A673 (cell line): ENCODE results near the gene MYL12A. TPM values are rescaled to one million over a fixed set of nuclear protein-coding genes. Genes with fewer than 3 reads are reported as not detected.
"Not testable (repeated sequence)": the region's sequence is repeated elsewhere in the genome, so short reads cannot be mapped to it uniquely, and the experiment has no call there.

Source experiments
- BruUV-seq: library from RNA; stranded (reverse); fragments of 400-500 nt; replicated peaks from 2 replicates; lab custom pipeline; 2021; lab: Mats Ljungman, UMichigan
- CTCF ChIA-PET: fragments of 300-600 bp; sonication (Branson Sonifier 250); formaldehyde crosslinking; loops from one replicate; lab custom pipeline; 2022; ENCODE audit warnings: antibody characterized with exemption; lab: Charles Lee
- POLR2A ChIA-PET: fragments of 300-600 bp; sonication (Branson Sonifier 250); formaldehyde crosslinking; loops from one replicate; lab custom pipeline; 2022; ENCODE audit warnings: antibody characterized with exemption; ENCODE audit not compliant: low non-redundant PET; lab: Charles Lee
- DNase-seq: peaks from one replicate; pipeline ENCODE4 v3.0.0-alpha.2; 2015; ENCODE audit warnings: low spot score
- H3K27ac ChIP-seq: fragments of 200-600 bp; sonication (generic); 2 replicates; pipeline ENCODE4 v1.5.1; 2016; ENCODE audit warnings: mixed run types, low read depth, mild to moderate bottlenecking, mixed read lengths, antibody characterized with exemption, low read length; ENCODE audit not compliant: poor library complexity, severe bottlenecking
- H3K27me3 ChIP-seq: fragments of 200-600 bp; sonication (generic); replicated peaks from 2 replicates; pipeline ENCODE4 v1.6.1; 2017; ENCODE audit warnings: mixed run types, low read depth, mild to moderate bottlenecking, mixed read lengths, antibody characterized with exemption, low read length; ENCODE audit not compliant: insufficient read depth, poor library complexity
- H3K36me3 ChIP-seq: fragments of 200-600 bp; sonication (generic); 2 replicates; pipeline ENCODE4 v1.6.1; 2016; ENCODE audit warnings: mixed run types, mild to moderate bottlenecking, mixed read lengths, antibody characterized with exemption, low read length; ENCODE audit not compliant: insufficient read depth, poor library complexity, severe bottlenecking
- H3K4me1 ChIP-seq: fragments of 200-600 bp; sonication (generic); 2 replicates; pipeline ENCODE4 v1.6.1; 2017; ENCODE audit warnings: mixed run types, mild to moderate bottlenecking, mixed read lengths, antibody characterized with exemption, low read length; ENCODE audit not compliant: insufficient read depth, poor library complexity, severe bottlenecking
- H3K4me3 ChIP-seq: fragments of 200-600 bp; sonication (generic); 2 replicates; pipeline ENCODE4 v1.5.1; 2016; ENCODE audit warnings: low read depth, mixed run types, mild to moderate bottlenecking, mixed read lengths, low read length; ENCODE audit not compliant: poor library complexity, severe bottlenecking
- H3K9me3 ChIP-seq: fragments of 200-600 bp; sonication (generic); 2 replicates; pipeline ENCODE4 v1.6.1; 2016; ENCODE audit warnings: mixed run types, low read depth, mild to moderate bottlenecking, mixed read lengths, antibody characterized with exemption, low read length; ENCODE audit not compliant: poor library complexity, severe bottlenecking
- EZH2 ChIP-seq: fragments of 200-600 bp; sonication (generic); IDR thresholded peaks from 2 replicates; pipeline ENCODE4 v1.6.1; 2017; ENCODE audit warnings: borderline replicate concordance, low read depth, mild to moderate bottlenecking, mixed read lengths, antibody characterized with exemption, low read length; ENCODE audit not compliant: poor library complexity, severe bottlenecking
- intact Hi-C: fragments of 100-400 bp; cut with micrococcal nuclease; formaldehyde crosslinking; loops from one replicate; pipeline ENCODE4 v1.10.0; 2022; ENCODE audit not compliant: unreplicated experiment
- total RNA-seq: library from RNA; stranded (reverse); gene quantifications from 2 replicates; pipeline ENCODE4 v1.2.3, GENCODE V29; 2021
- TF ChIP-seq, protein P1 (sequence below): fragments of 300-800, 200-600 bp; sonication (generic); conservative IDR thresholded peaks from 2 replicates; pipeline ENCODE4 v1.5.1; 2017; ENCODE audit warnings: low read depth, mild to moderate bottlenecking, antibody characterized with exemption, low read length, moderate library complexity, mixed read lengths

Gene MYL12A
- total RNA-seq, 1 experiment from 2014 or later: 357 TPM

DNA sequence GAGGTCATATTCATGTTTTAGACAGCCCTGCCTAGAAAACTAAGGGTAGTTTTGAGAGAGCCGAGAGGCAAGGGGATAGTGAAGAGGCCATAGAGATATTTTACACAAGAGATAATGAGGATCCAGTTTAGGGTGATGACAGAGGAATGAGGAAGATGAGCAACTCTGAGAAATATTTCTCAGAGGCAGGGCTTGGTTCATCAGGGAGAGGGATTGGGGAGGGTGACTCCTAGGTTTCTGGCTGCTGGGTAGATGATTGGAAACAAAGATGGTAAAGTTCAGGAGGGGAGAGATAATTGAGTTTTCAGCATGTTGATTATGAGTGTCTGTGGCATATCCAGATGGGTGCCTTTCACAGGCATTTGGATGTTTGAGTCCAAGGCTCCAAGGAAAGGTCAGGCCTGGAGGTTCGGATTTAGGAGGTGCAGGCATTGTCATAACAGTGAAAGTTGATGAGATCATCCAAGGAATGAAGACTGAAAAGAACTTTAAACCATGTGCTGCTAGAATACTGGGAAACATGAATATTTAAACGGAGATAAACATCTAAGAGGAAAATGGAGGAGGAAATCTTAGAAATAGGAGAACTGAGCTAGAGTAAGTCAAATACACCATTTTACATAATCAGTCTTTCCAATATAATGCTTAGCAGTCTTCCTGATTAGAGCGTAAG lies 21.8 kb downstream of the MYL12A start:
- no TSS peak for BruUV-seq
- Histone ChIP-seq H3K27ac (peak overlapping the region; percentile 49), H3K36me3 (peaks cover 20% of the 10 kb centered on the region), H3K4me1 (peaks cover 46% of the 10 kb centered on the region), H3K27me3 (no peaks in the 10 kb centered on the region), H3K4me3 (no peak overlapping the region), H3K9me3 (no peaks in the 10 kb centered on the region)
- intact Hi-C loops: no loop called here
- POLR2A ChIA-PET: interaction anchor here (0.5 kb wide), 1 partner anchor 447 kb away, joined by 3 read pairs; no protein-coding TSS in a partner anchor
- DNase-seq: no peak
- TF ChIP-seq, protein P1, sequence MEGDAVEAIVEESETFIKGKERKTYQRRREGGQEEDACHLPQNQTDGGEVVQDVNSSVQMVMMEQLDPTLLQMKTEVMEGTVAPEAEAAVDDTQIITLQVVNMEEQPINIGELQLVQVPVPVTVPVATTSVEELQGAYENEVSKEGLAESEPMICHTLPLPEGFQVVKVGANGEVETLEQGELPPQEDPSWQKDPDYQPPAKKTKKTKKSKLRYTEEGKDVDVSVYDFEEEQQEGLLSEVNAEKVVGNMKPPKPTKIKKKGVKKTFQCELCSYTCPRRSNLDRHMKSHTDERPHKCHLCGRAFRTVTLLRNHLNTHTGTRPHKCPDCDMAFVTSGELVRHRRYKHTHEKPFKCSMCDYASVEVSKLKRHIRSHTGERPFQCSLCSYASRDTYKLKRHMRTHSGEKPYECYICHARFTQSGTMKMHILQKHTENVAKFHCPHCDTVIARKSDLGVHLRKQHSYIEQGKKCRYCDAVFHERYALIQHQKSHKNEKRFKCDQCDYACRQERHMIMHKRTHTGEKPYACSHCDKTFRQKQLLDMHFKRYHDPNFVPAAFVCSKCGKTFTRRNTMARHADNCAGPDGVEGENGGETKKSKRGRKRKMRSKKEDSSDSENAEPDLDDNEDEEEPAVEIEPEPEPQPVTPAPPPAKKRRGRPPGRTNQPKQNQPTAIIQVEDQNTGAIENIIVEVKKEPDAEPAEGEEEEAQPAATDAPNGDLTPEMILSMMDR: no peak
- no peak for TF ChIP-seq EZH2
- CTCF ChIA-PET: no interaction called here

DNA sequence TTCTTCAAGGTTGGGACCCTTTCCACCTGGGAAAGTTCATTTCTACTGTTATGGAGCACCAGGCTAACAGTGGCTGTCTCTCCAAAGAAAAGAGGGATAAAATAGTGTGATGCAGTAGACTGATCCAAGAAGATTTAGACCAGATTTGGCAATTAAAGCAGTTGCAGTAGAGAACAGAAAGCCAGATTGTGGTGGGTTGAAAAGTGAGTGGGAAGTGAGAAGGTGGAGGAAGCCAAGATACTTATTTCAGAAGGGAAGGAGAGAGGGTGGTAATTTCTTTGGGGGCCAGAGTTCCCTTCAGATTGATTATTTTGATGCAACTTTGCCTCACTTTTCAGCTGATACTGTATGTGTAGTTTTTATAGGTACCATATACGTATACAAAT lies 22.3 kb downstream of the MYL12A start:
- CTCF ChIA-PET: no interaction called here
- Histone ChIP-seq H3K4me3 (no peak overlapping the region), H3K4me1 (peaks cover 40% of the 10 kb centered on the region), H3K36me3 (peaks cover 25% of the 10 kb centered on the region), H3K27ac (peak overlapping the region; percentile 49), H3K9me3 (no peaks in the 10 kb centered on the region), H3K27me3 (no peaks in the 10 kb centered on the region)
- TF ChIP-seq, protein P1: no peak
- no peak for TF ChIP-seq EZH2
- POLR2A ChIA-PET: no interaction called here
- intact Hi-C loops: no loop called here
- no TSS peak for BruUV-seq
- no peak for DNase-seq

DNA sequence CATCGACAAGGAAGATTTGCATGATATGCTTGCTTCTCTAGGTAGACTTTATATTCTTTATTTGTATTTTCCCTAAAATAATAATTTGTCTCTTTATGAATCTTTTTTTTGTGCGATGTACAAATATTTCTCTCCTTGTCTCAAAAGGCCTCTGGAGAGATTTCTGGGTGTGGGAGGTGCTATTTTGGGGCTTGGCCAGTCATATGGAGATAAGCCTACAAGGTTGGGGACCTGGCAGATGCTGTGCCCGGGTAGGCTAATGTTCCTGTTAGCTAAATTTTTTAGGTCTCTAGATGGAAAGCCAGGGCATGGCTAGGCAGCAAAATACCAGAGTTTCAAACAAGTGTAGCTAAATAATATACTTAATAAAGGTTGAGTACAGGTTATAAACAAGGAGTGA lies 25.4 kb downstream of the MYL12A start:
- ChIA-PET POLR2A (no interaction called here), CTCF (no interaction called here)
- Histone ChIP-seq H3K27ac (no peak overlapping the region), H3K27me3 (no peaks in the 10 kb centered on the region), H3K36me3 (peaks cover 53% of the 10 kb centered on the region), H3K9me3 (no peaks in the 10 kb centered on the region), H3K4me1 (peaks cover 17% of the 10 kb centered on the region), H3K4me3 (no peak overlapping the region)
- BruUV-seq: no TSS peak
- DNase-seq: no peak
- intact Hi-C loops: no loop called here
- TF ChIP-seq EZH2: no peak
- TF ChIP-seq, protein P1: no peak

DNA sequence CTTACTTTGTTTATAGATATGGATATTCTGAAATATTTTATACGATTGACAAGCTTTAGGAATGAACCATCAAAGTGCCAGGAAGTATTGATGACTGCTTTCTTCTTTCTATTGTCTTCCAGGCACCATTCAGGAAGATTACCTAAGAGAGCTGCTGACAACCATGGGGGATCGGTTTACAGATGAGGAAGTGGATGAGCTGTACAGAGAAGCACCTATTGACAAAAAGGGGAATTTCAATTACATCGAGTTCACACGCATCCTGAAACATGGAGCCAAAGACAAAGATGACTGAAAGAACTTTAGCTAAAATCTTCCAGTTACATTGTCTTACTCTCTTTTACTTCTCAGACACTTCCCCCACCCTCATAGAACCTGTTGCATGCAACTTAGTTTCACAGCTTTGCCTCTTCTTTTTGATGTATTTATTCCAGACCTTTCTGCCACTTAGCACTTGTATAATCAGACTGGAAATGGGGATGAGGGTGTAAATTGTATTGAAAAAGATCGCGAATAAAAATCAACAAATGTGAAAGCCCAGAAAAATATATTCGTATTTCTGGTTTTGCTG lies 30.1 kb downstream of the MYL12A start:
- DNase-seq, CTCF ChIA-PET, intact Hi-C loops, H3K4me3 ChIP-seq, H3K27me3 ChIP-seq, H3K9me3 ChIP-seq: not testable (repeated sequence)
- POLR2A ChIA-PET: interaction anchor here (0.6 kb wide), 1 partner anchor 465 kb away, joined by 4 read pairs; no protein-coding TSS in a partner anchor
- H3K4me1 ChIP-seq: peaks cover 43% of the 10 kb centered on the region
- H3K27ac ChIP-seq: peak overlapping the region; percentile 96
- peaks cover 52% of the 10 kb centered on the region for H3K36me3 ChIP-seq
- TSS peak; percentile 45 for BruUV-seq
